A549 (cell line): ENCODE data around the gene ALAS1. TPM values are rescaled to one million over a fixed set of nuclear protein-coding genes. Genes with fewer than 3 reads are reported as not detected.

Source experiments
- ATAC-seq, 2 experiments: fragments of 200-7000 bp in 1 of 2; fragments of >200 bp in 1 of 2; cut with Nextera tagmentation in 1 of 2; cut with Tn5 transposase in 1 of 2; 3 replicates each; pipeline versions ENCODE4 v1.8.0 to v1.9.1; 2018 to 2020; ENCODE audit warnings: mild to moderate bottlenecking in 1 of 2, moderate library complexity in 1 of 2
- CTCF ChIA-PET: fragments of 300-600 bp; sonication (Branson Sonifier 250); formaldehyde crosslinking; extraction: SDS; loops from one replicate; lab custom pipeline; 2021; ENCODE audit warnings: antibody characterized with exemption, inconsistent platforms; lab: Yijun Ruan, JAX
- POLR2A ChIA-PET: fragments of 350-600 bp; formaldehyde crosslinking; extraction: SDS; loops from one replicate; lab custom pipeline; 2021; ENCODE audit warnings: antibody characterized with exemption, inconsistent platforms; lab: Yijun Ruan, JAX
- DNase-seq, 2 experiments: peaks; one replicate each; pipeline versions ENCODE4 v3.0.0 to v3.0.0-alpha.2; 2011 to 2016; ENCODE audit warnings: low read depth in 1 of 2, low spot score in 1 of 2
- FAIRE-seq: peaks from 2 replicates; lab custom pipeline; 2011; peaks lifted over from hg19 to GRCh38; lab: Jason Lieb, UNC
- H3K27ac ChIP-seq, 2 experiments: fragments of >200 bp; sonication (Bioruptor Twin); formaldehyde crosslinking; 3 replicates each; pipeline ENCODE4 v1.5.1; 2016 to 2017
- H3K4me1 ChIP-seq: fragments of >200 bp; sonication (Bioruptor Twin); formaldehyde crosslinking; 3 replicates; pipeline ENCODE4 v1.6.1; 2016
- H3K4me2 ChIP-seq: fragments of >200 bp; sonication (Bioruptor Twin); formaldehyde crosslinking; 3 replicates; pipeline ENCODE4 v1.6.1; 2016
- H3K4me3 ChIP-seq: fragments of >200 bp; sonication (Bioruptor Twin); formaldehyde crosslinking; 3 replicates; pipeline ENCODE4 v1.5.1; 2016
- H3K9me3 ChIP-seq: fragments of >200 bp; sonication (Bioruptor Twin); formaldehyde crosslinking; 3 replicates; pipeline ENCODE4 v1.6.1; 2016
- CBX2 ChIP-seq: fragments of 200-600 bp; sonication (generic); IDR thresholded peaks from 2 replicates; pipeline ENCODE4 v1.6.1; 2016; ENCODE audit warnings: low read depth, mild to moderate bottlenecking, borderline replicate concordance
- CBX8 ChIP-seq: fragments of 200-600 bp; sonication (generic); IDR thresholded peaks from 2 replicates; pipeline ENCODE4 v1.6.1; 2016
- EHF ChIP-seq: fragments of 250-450 bp; sonication (Bioruptor Pico); IDR thresholded peaks from 2 replicates; pipeline ENCODE4 v1.5.0; 2020; ENCODE audit warnings: mild to moderate bottlenecking
- EHMT2 ChIP-seq: fragments of 200-600 bp; sonication (generic); IDR thresholded peaks from 2 replicates; pipeline ENCODE4 v1.6.1; 2016; ENCODE audit warnings: antibody characterized with exemption, low read depth, mild to moderate bottlenecking, moderate library complexity
- FOXS1 ChIP-seq: fragments of 250-450 bp; sonication (Bioruptor Pico); IDR thresholded peaks from 2 replicates; pipeline ENCODE4 v1.5.0; 2020; ENCODE audit warnings: mild to moderate bottlenecking, moderate library complexity
- GATA3 ChIP-seq: IDR thresholded peaks from 2 replicates; pipeline ENCODE4 v1.6.1; 2012; ENCODE audit warnings: borderline replicate concordance
- HDAC2 ChIP-seq: fragments of 200-600 bp; sonication (generic); IDR thresholded peaks from 2 replicates; pipeline ENCODE4 v1.6.1; 2016
- JUN ChIP-seq, 2 experiments: fragments of >200 bp; sonication (Bioruptor Twin); formaldehyde crosslinking; IDR thresholded peaks; 2 replicates in 1 of 2; 3 replicates in 1 of 2; pipeline ENCODE4 v1.6.1; 2016 to 2017
- JUNB ChIP-seq: fragments of >200 bp; sonication (Bioruptor Twin); formaldehyde crosslinking; IDR thresholded peaks from 2 replicates; pipeline ENCODE4 v1.6.1; 2016
- KDM5A ChIP-seq: fragments of 200-600 bp; sonication (generic); IDR thresholded peaks from 2 replicates; pipeline ENCODE4 v1.6.1; 2016; ENCODE audit warnings: antibody characterized with exemption, mild to moderate bottlenecking
- MYC ChIP-seq: IDR thresholded peaks from 2 replicates; pipeline ENCODE4 v1.6.1; 2012; ENCODE audit warnings: mild to moderate bottlenecking, inconsistent platforms, low read length, improper control_type of control experiment, borderline replicate concordance
- NR3C1 ChIP-seq: fragments of >200 bp; sonication (Bioruptor Twin); formaldehyde crosslinking; IDR thresholded peaks from 3 replicates; pipeline ENCODE4 v1.6.1; 2017
- POLR2AphosphoS2 ChIP-seq: conservative IDR thresholded peaks from 2 replicates; pipeline ENCODE4 v1.6.1; 2012; ENCODE audit warnings: low read length, improper control_type of control experiment, inconsistent platforms
- RAD21 ChIP-seq, 2 experiments: fragments of >200 bp in 1 of 2; sonication (Bioruptor Twin) in 1 of 2; formaldehyde crosslinking in 1 of 2; IDR thresholded peaks in 1 of 2; conservative IDR thresholded peaks in 1 of 2; 2 replicates in 1 of 2; 3 replicates in 1 of 2; pipeline ENCODE4 v1.6.1; 2012 to 2018; ENCODE audit warnings: inconsistent platforms in 1 of 2
- RFX5 ChIP-seq: fragments of 450-650 bp; IDR thresholded peaks from 2 replicates; pipeline ENCODE4 v1.7.1; 2014; ENCODE audit warnings: antibody characterized with exemption, mild to moderate bottlenecking, moderate library complexity
- RNF2 ChIP-seq: fragments of 200-600 bp; sonication (generic); IDR thresholded peaks from 2 replicates; pipeline ENCODE4 v1.6.1; 2016; ENCODE audit warnings: low read depth, mild to moderate bottlenecking, antibody characterized with exemption, moderate library complexity, borderline replicate concordance
- TFCP2L1 ChIP-seq: fragments of 250-450 bp; sonication (Bioruptor Pico); IDR thresholded peaks from 2 replicates; pipeline ENCODE4 v1.5.0; 2021; ENCODE audit warnings: mild to moderate bottlenecking
- ZC3H11A ChIP-seq: fragments of 450-650 bp; IDR thresholded peaks from 2 replicates; pipeline ENCODE4 v1.6.1; 2014; ENCODE audit warnings: antibody characterized with exemption, mild to moderate bottlenecking
- ZSCAN20 ChIP-seq: fragments of 250-450 bp; sonication (Bioruptor Pico); IDR thresholded peaks from 2 replicates; pipeline ENCODE4 v1.8.0; 2022; ENCODE audit warnings: mild to moderate bottlenecking, moderate library complexity
- WGBS: methylation state at CpG from one replicate; pipeline ENCODE4 v1.1.6; 2017; ENCODE audit errors: missing lambda C conversion rate; 5-methylcytosine and 5-hydroxymethylcytosine counted together
- polyA plus RNA-seq, 4 experiments: library from polyadenylated mRNA; depleted of rRNA in 3 of 4; stranded (reverse); fragments of >200 nt; fragmentation: RNase III in 1 of 4; extraction: RNeasy Plus Mini Kit Qiagen cat#74134 plus additional on column Dnase treatment in 1 of 4; gene quantifications; 2 replicates in 3 of 4; 3 replicates in 1 of 4; pipeline ENCODE4 v1.2.3, GENCODE V29; 2011 to 2017
- TF ChIP-seq, protein P1 (sequence below): fragments of 450-650 bp; IDR thresholded peaks from 2 replicates; pipeline ENCODE4 v1.6.1; 2014; ENCODE audit warnings: antibody characterized with exemption
- TF ChIP-seq, protein P2 (sequence below): fragments of >200 bp; sonication (Bioruptor Twin); formaldehyde crosslinking; IDR thresholded peaks from 3 replicates; pipeline ENCODE4 v1.6.1; 2016
- TF ChIP-seq, protein P3 (sequence below): fragments of 200-600 bp; sonication (generic); IDR thresholded peaks from 2 replicates; pipeline ENCODE4 v1.6.1; 2016; ENCODE audit warnings: antibody characterized with exemption, mild to moderate bottlenecking, moderate library complexity
- TF ChIP-seq, protein P4 (sequence below): IDR thresholded peaks from 2 replicates; pipeline ENCODE4 v1.6.1; 2012

Gene ALAS1
- polyA plus RNA-seq, 2 of the 4 experiments (the other 2 are of a cell fraction): 56.8 to 63.7 TPM

DNA sequence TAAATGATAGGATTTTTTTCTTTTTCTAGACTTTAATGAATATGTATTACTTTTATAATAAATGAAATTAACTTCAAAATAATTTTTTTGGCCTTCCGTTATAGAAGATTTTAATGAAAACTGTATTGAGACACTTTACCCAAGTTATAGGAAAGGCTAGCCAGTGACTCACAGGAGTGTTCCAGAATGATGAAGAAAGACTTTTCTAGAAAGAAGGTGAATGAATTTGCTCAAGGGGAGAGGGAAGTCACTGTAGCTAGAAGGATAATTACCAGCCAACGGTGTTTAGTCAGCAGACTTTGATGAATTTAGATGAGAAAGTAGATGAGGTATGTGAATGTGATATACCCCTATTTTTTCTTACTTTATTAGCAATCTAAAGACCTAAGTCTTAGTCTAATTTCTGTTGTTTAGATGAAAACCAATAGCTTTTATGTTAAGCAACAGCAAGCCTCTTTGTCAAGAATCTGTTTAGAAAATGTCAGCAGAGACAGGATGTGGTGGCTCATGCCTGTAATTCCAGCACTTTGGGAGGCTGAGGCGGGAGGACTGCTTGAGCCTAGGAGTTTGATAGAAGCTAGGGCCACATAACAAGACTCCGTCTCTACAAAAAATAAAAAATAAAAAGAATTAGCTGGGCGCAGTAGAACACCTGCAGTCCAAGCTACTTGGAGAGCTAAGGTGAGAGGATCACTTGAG, 3.2 kb downstream of the ALAS1 start:
- TF ChIP-seq POLR2AphosphoS2 (no peak), CBX2 (no peak), JUNB (no peak), EHMT2 (no peak), FOXS1 (CRISPR knock-in tag) (no peak), HDAC2 (no peak), RFX5 (no peak), KDM5A (no peak), EHF (CRISPR knock-in tag) (no peak), RNF2 (no peak), TFCP2L1 (CRISPR knock-in tag) (no peak), JUN (IDR thresholded peaks at IDR 0.05) (no peak)

DNA sequence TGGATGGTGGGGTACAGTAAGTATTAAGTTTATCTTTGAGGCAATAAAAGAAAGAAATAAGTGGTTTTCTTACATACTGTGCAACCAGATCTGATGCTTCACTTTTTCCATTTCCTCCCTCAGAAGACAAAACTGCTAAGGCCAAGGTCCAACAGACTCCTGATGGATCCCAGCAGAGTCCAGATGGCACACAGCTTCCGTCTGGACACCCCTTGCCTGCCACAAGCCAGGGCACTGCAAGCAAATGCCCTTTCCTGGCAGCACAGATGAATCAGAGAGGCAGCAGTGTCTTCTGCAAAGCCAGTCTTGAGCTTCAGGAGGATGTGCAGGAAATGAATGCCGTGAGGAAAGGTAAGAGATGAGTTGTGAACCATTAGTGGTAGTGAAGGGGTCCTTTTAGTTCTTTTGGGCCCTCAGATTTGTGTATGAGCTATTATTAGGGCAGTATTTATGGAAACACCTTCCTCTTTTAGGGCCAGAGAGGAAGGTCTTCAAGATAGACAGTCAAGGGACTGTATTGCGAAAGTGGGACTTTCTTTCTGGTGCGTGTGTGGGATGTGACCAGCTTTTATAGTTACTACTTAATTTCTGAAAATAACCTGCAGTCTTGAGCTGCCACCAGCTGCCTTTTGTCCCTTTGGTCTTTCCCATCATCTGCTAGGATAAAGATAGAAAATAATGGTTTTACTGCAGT, 4.6 kb downstream of the ALAS1 start:
- Histone ChIP-seq H3K4me3 (no peak overlapping the region), H3K9me3 (no peaks in the 10 kb centered on the region), H3K4me1 (peaks cover 9% of the 10 kb centered on the region), H3K27ac (no peak overlapping the region), H3K4me2 (no peak overlapping the region)
- no peak for TF ChIP-seq EHF (CRISPR knock-in tag)
- no peak for TF ChIP-seq TFCP2L1 (CRISPR knock-in tag)
- TF ChIP-seq KDM5A: no peak
- no peak for TF ChIP-seq CBX2
- TF ChIP-seq, protein P1, sequence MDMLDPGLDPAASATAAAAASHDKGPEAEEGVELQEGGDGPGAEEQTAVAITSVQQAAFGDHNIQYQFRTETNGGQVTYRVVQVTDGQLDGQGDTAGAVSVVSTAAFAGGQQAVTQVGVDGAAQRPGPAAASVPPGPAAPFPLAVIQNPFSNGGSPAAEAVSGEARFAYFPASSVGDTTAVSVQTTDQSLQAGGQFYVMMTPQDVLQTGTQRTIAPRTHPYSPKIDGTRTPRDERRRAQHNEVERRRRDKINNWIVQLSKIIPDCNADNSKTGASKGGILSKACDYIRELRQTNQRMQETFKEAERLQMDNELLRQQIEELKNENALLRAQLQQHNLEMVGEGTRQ: no peak
- ChIA-PET CTCF (interaction anchor here (1.1 to 13.3 kb wide), 2 partner anchors 19 to 30 kb away, joined by 4 to 119 read pairs; partner anchors contain the start of gene TLR9), POLR2A (interaction anchor here (1.2 kb wide), 1 partner anchor 48 kb away, joined by 3 read pairs; the partner anchor contains the start of gene POC1A)
- no peak for DNase-seq
- 91% methylated on average over 4 of the region's 4 CpGs for WGBS
- no peak for ATAC-seq
- FAIRE-seq: no peak

More for the DNA sequence above, 3.2 kb downstream of the ALAS1 start:
- 91% methylated on average over 5 of the region's 5 CpGs for WGBS
- ChIA-PET POLR2A (no interaction called here), CTCF (interaction anchor here (1.0 to 13.3 kb wide), 2 partner anchors 20 to 30 kb away, joined by 4 to 119 read pairs; partner anchors contain the start of gene TLR9)
- DNase-seq (no peak), ATAC-seq (no peak), FAIRE-seq (no peak)
- Histone ChIP-seq H3K4me1 (peaks cover 19% of the 10 kb centered on the region), H3K9me3 (no peaks in the 10 kb centered on the region), H3K4me2 (no peak overlapping the region), H3K27ac (no peak overlapping the region), H3K4me3 (no peak overlapping the region)

DNA sequence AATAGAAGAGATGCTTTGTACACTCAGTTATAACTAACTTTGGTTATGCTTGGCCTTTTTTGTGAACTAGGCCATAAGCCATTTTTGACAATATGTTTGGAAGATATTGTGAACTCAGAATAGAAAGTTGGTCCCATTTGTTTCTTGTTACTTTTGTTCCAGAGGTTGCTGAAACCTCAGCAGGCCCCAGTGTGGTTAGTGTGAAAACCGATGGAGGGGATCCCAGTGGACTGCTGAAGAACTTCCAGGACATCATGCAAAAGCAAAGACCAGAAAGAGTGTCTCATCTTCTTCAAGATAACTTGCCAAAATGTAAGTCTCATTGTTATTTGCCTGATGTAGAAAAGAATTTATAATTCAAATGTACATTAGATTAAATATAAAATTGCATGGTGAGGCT, 5.7 kb downstream of the ALAS1 start:
- FAIRE-seq: no peak
- DNase-seq: no peak
- H3K4me1 ChIP-seq: peaks cover 7% of the 10 kb centered on the region; the same call in 2 of the 3 replicates
- H3K27ac ChIP-seq: no peak overlapping the region
- no peak overlapping the region for H3K4me3 ChIP-seq
- WGBS: 79% methylated on average over 1 of the region's 1 CpG
- ChIA-PET POLR2A (interaction anchor here (1.2 kb wide), 1 partner anchor 49 kb away, joined by 3 read pairs; the partner anchor contains the start of gene POC1A), CTCF (interaction anchor here (0.6 to 13.3 kb wide), 2 partner anchors 17 to 39 kb away, joined by 4 to 119 read pairs; partner anchors contain the start of gene TLR9)
- no peak overlapping the region for H3K4me2 ChIP-seq
- ATAC-seq: no peak
- no peaks in the 10 kb centered on the region for H3K9me3 ChIP-seq
- TF ChIP-seq RAD21 (conservative IDR thresholded peaks at IDR 0.05 in 1 of 2, IDR thresholded peaks at IDR 0.05 in 1 of 2): no peak
- TF ChIP-seq MYC: no peak
- TF ChIP-seq ZSCAN20 (CRISPR knock-in tag): no peak
- no peak for TF ChIP-seq RFX5
- TF ChIP-seq, protein P2, sequence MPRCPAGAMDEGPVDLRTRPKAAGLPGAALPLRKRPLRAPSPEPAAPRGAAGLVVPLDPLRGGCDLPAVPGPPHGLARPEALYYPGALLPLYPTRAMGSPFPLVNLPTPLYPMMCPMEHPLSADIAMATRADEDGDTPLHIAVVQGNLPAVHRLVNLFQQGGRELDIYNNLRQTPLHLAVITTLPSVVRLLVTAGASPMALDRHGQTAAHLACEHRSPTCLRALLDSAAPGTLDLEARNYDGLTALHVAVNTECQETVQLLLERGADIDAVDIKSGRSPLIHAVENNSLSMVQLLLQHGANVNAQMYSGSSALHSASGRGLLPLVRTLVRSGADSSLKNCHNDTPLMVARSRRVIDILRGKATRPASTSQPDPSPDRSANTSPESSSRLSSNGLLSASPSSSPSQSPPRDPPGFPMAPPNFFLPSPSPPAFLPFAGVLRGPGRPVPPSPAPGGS: no peak
- no peak for TF ChIP-seq JUN (IDR thresholded peaks at IDR 0.05)
- TF ChIP-seq, protein P1: no peak
- TF ChIP-seq, protein P3, sequence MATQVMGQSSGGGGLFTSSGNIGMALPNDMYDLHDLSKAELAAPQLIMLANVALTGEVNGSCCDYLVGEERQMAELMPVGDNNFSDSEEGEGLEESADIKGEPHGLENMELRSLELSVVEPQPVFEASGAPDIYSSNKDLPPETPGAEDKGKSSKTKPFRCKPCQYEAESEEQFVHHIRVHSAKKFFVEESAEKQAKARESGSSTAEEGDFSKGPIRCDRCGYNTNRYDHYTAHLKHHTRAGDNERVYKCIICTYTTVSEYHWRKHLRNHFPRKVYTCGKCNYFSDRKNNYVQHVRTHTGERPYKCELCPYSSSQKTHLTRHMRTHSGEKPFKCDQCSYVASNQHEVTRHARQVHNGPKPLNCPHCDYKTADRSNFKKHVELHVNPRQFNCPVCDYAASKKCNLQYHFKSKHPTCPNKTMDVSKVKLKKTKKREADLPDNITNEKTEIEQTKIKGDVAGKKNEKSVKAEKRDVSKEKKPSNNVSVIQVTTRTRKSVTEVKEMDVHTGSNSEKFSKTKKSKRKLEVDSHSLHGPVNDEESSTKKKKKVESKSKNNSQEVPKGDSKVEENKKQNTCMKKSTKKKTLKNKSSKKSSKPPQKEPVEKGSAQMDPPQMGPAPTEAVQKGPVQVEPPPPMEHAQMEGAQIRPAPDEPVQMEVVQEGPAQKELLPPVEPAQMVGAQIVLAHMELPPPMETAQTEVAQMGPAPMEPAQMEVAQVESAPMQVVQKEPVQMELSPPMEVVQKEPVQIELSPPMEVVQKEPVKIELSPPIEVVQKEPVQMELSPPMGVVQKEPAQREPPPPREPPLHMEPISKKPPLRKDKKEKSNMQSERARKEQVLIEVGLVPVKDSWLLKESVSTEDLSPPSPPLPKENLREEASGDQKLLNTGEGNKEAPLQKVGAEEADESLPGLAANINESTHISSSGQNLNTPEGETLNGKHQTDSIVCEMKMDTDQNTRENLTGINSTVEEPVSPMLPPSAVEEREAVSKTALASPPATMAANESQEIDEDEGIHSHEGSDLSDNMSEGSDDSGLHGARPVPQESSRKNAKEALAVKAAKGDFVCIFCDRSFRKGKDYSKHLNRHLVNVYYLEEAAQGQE: no peak
- no peak for TF ChIP-seq FOXS1 (CRISPR knock-in tag)
- no peak for TF ChIP-seq NR3C1
- TF ChIP-seq GATA3: no peak
- TF ChIP-seq ZC3H11A: no peak
- TF ChIP-seq CBX8: no peak
- TF ChIP-seq, protein P4, sequence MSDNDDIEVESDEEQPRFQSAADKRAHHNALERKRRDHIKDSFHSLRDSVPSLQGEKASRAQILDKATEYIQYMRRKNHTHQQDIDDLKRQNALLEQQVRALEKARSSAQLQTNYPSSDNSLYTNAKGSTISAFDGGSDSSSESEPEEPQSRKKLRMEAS: no peak
